Type B pancreatic cell (in vitro differentiated cells): ENCODE measurements around the gene ZNF837. TPM values are rescaled to one million over a fixed set of nuclear protein-coding genes. Genes with fewer than 3 reads are reported as not detected.

Experiments
- DNase-seq: peaks from one replicate; pipeline ENCODE4 v3.0.0; 2021; ENCODE audit warnings: mixed read lengths; ENCODE audit not compliant: unreplicated experiment; ENCODE audit errors: extremely low spot score
- H3K27ac Mint-ChIP-seq: 2 replicates; pipeline ENCODE4 v1.8.0; 2021; ENCODE audit warnings: mild to moderate bottlenecking, mixed read lengths
- H3K27me3 Mint-ChIP-seq: 2 replicates; pipeline ENCODE4 v1.8.0; 2021; ENCODE audit warnings: mixed read lengths
- H3K36me3 Mint-ChIP-seq: 2 replicates; pipeline ENCODE4 v1.8.0; 2021; ENCODE audit warnings: mixed read lengths
- H3K4me1 Mint-ChIP-seq: one replicate; pipeline ENCODE4 v1.8.0; 2021; ENCODE audit warnings: mixed read lengths; ENCODE audit not compliant: unreplicated experiment
- H3K4me3 Mint-ChIP-seq: 2 replicates; pipeline ENCODE4 v1.8.0; 2021; ENCODE audit warnings: mild to moderate bottlenecking, mixed read lengths
- H3K9me3 Mint-ChIP-seq: 2 replicates; pipeline ENCODE4 v1.8.0; 2021; ENCODE audit warnings: mixed read lengths
- total RNA-seq: library from RNA; stranded (reverse); gene quantifications from 2 replicates; pipeline ENCODE4 v1.2.1, GENCODE V29; 2021; ENCODE audit warnings: low replicate concordance
- TF ChIP-seq, protein P1 (sequence below): fragments of 200-600 bp; sonication (generic); conservative IDR thresholded peaks from 2 replicates; pipeline ENCODE4 v1.5.0; 2021; ENCODE audit warnings: antibody characterized with exemption, mild to moderate bottlenecking

ZNF837 gene
- total RNA-seq, 1 donor from 2014 or later = 2.8 TPM

GRCh38 chr19:58355215-58355796 lies 25.5 kb downstream of the ZNF837 start:
- Mint-ChIP-seq H3K36me3 (no peaks in the 10 kb centered on the region), H3K9me3 (no peaks in the 10 kb centered on the region), H3K27ac (no peak overlapping the region), H3K27me3 (no peaks in the 10 kb centered on the region), H3K4me3 (no peak overlapping the region), H3K4me1 (no peaks in the 10 kb centered on the region)
- no peak for DNase-seq
- TF ChIP-seq, protein P1, sequence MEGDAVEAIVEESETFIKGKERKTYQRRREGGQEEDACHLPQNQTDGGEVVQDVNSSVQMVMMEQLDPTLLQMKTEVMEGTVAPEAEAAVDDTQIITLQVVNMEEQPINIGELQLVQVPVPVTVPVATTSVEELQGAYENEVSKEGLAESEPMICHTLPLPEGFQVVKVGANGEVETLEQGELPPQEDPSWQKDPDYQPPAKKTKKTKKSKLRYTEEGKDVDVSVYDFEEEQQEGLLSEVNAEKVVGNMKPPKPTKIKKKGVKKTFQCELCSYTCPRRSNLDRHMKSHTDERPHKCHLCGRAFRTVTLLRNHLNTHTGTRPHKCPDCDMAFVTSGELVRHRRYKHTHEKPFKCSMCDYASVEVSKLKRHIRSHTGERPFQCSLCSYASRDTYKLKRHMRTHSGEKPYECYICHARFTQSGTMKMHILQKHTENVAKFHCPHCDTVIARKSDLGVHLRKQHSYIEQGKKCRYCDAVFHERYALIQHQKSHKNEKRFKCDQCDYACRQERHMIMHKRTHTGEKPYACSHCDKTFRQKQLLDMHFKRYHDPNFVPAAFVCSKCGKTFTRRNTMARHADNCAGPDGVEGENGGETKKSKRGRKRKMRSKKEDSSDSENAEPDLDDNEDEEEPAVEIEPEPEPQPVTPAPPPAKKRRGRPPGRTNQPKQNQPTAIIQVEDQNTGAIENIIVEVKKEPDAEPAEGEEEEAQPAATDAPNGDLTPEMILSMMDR = no peak

DNA sequence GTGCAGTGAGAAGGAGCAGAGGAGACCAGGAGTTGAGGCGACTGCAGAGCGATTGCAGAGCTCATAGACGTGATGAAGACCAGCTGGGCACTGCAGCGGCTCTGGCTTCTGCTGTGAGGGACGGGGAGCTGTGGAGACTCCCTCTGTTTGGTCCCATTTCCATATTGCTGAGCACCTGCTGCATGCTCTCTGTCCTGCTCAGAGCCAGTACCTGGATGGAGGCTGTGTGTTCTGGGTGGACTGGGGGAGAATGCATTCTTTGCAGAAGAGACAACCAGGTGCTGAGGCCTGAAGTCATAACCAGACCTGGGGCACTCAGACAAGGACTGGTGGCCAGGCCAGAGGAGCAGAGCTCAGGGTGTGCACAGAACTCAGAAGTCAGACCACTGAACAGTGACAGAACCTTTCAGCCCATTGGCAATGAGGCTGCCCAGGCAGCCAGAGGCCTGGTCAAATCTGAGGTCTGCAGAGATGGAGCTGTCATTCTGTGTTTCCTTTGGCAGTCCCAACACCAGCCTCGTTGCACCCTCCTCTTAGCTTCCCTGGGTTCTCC lies 26.3 kb downstream of the ZNF837 start:
- Mint-ChIP-seq H3K4me1 (no peaks in the 10 kb centered on the region), H3K27me3 (no peaks in the 10 kb centered on the region), H3K4me3 (no peak overlapping the region), H3K9me3 (no peaks in the 10 kb centered on the region), H3K27ac (no peak overlapping the region), H3K36me3 (no peaks in the 10 kb centered on the region)
- DNase-seq = no peak
- TF ChIP-seq, protein P1 = no peak

- no peak for DNase-seq
- H3K4me1 Mint-ChIP-seq = no peaks in the 10 kb centered on the region
- no peaks in the 10 kb centered on the region for H3K27me3 Mint-ChIP-seq
- TF ChIP-seq, protein P1 = no peak
- no peak overlapping the region for H3K4me3 Mint-ChIP-seq
- H3K27ac Mint-ChIP-seq = no peak overlapping the region
- no peaks in the 10 kb centered on the region for H3K9me3 Mint-ChIP-seq
- H3K36me3 Mint-ChIP-seq = no peaks in the 10 kb centered on the region
These were observed 26.9 kb downstream of the ZNF837 start for GRCh38 chr19:58353717-58354477.

GRCh38 chr19:58352760-58353671 lies 27.8 kb downstream of the ZNF837 start, which contains the start of gene A1BG:
A1BG (minus strand) TSS chr19:58353492; CDS start chr19:58353437, 55 bp downstream.
- Mint-ChIP-seq H3K27ac (no peak within 1 kb of the TSS), H3K36me3 (no peaks in the 10 kb centered on the region), H3K4me1 (peaks cover 4% of the 10 kb centered on the region), H3K9me3 (no peaks in the 10 kb centered on the region), H3K4me3 (no peak within 1 kb of the TSS), H3K27me3 (peaks cover 8% of the 10 kb centered on the region)
- TF ChIP-seq, protein P1 = no peak
- no peak for DNase-seq

GRCh38 chr19:58351990-58352755 lies 28.7 kb downstream of the ZNF837 start:
- Mint-ChIP-seq H3K4me1 (peaks cover 4% of the 10 kb centered on the region), H3K36me3 (no peaks in the 10 kb centered on the region), H3K9me3 (no peaks in the 10 kb centered on the region), H3K4me3 (no peak overlapping the region), H3K27ac (no peak overlapping the region), H3K27me3 (peaks cover 12% of the 10 kb centered on the region)
- TF ChIP-seq, protein P1 = no peak
- no peak for DNase-seq
